ENCODE measurements around the gene RGS1. TPM values are rescaled to one million over a fixed set of nuclear protein-coding genes. Genes with fewer than 3 reads are reported as not detected.

RGS1 gene
- total RNA-seq, 1 donor from 2014 or later = not detected

GRCh38 chr1:192576190-192577144 is 894 bp downstream of the RGS1 start:
- Mint-ChIP-seq H3K36me3 (ENCODE audit: low read depth, unreplicated experiment) (no peaks in the 10 kb centered on the region), H3K9me3 (ENCODE audit: unreplicated experiment) (no peaks in the 10 kb centered on the region), H3K27ac (ENCODE audit: unreplicated experiment) (no peak overlapping the region), H3K4me1 (ENCODE audit: unreplicated experiment) (no peaks in the 10 kb centered on the region), H3K4me3 (ENCODE audit: unreplicated experiment) (no peak overlapping the region), H3K27me3 (ENCODE audit: unreplicated experiment) (no peaks in the 10 kb centered on the region)
- no peak for DNase-seq (ENCODE audit: low spot score)
- no peak for TF ChIP-seq CTCF (IDR thresholded peaks at IDR 0.05; ENCODE audit: unreplicated experiment)

- no peaks in the 10 kb centered on the region for H3K9me3 Mint-ChIP-seq (ENCODE audit: unreplicated experiment)
- no peak overlapping the region for H3K27ac Mint-ChIP-seq (ENCODE audit: unreplicated experiment)
- no peaks in the 10 kb centered on the region for H3K27me3 Mint-ChIP-seq (ENCODE audit: unreplicated experiment)
These were observed 1.9 kb downstream of the RGS1 start for GRCh38 chr1:192577145-192578140.

GRCh38 chr1:192578144-192578909 is 2.8 kb downstream of the RGS1 start:
- no peaks in the 10 kb centered on the region for H3K27me3 Mint-ChIP-seq (ENCODE audit: unreplicated experiment)
- no peak for DNase-seq (ENCODE audit: low spot score)
- no peaks in the 10 kb centered on the region for H3K4me1 Mint-ChIP-seq (ENCODE audit: unreplicated experiment)
- no peak overlapping the region for H3K4me3 Mint-ChIP-seq (ENCODE audit: unreplicated experiment)
- TF ChIP-seq CTCF (IDR thresholded peaks at IDR 0.05; ENCODE audit: unreplicated experiment) = no peak
- H3K36me3 Mint-ChIP-seq (ENCODE audit: low read depth, unreplicated experiment) = no peaks in the 10 kb centered on the region
- H3K9me3 Mint-ChIP-seq (ENCODE audit: unreplicated experiment) = no peaks in the 10 kb centered on the region
- H3K27ac Mint-ChIP-seq (ENCODE audit: unreplicated experiment) = no peak overlapping the region

More at GRCh38 chr1:192577145-192578140, 1.9 kb downstream of the RGS1 start:
- TF ChIP-seq CTCF (IDR thresholded peaks at IDR 0.05; ENCODE audit: unreplicated experiment) = no peak
- DNase-seq (ENCODE audit: low spot score) = no peak
- Mint-ChIP-seq H3K4me1 (ENCODE audit: unreplicated experiment) (no peaks in the 10 kb centered on the region), H3K36me3 (ENCODE audit: low read depth, unreplicated experiment) (no peaks in the 10 kb centered on the region), H3K4me3 (ENCODE audit: unreplicated experiment) (no peak overlapping the region)

DNA sequence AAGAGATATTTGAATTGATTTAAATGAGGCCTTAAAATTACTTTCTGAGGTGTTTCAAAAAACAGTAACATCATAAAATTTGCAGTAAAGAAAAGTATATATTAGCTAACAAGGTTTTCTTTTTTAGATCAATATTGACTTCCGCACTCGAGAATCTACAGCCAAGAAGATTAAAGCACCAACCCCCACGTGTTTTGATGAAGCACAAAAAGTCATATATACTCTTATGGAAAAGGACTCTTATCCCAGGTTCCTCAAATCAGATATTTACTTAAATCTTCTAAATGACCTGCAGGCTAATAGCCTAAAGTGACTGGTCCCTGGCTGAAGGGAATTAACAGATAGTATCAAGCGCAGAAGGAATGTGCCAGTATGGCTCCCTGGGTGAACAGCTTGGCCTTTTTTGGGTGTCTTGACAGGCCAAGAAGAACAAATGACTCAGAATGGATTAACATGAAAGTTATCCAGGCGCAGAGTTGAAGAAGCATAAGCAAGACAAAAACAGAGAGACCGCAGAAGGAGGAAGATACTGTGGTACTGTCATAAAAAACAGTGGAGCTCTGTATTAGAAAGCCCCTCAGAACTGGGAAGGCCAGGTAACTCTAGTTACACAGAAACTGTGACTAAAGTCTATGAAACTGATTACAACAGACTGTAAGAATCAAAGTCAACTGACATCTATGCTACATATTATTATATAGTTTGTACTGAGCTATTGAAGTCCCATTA is 3.6 kb downstream of the RGS1 start:
- TF ChIP-seq CTCF (IDR thresholded peaks at IDR 0.05; ENCODE audit: unreplicated experiment) = no peak
- no peaks in the 10 kb centered on the region for H3K9me3 Mint-ChIP-seq (ENCODE audit: unreplicated experiment)
- no peak overlapping the region for H3K4me3 Mint-ChIP-seq (ENCODE audit: unreplicated experiment)
- no peaks in the 10 kb centered on the region for H3K4me1 Mint-ChIP-seq (ENCODE audit: unreplicated experiment)
- no peak for DNase-seq (ENCODE audit: low spot score)
- H3K36me3 Mint-ChIP-seq (ENCODE audit: low read depth, unreplicated experiment) = no peaks in the 10 kb centered on the region
- H3K27ac Mint-ChIP-seq (ENCODE audit: unreplicated experiment) = no peak overlapping the region
- H3K27me3 Mint-ChIP-seq (ENCODE audit: unreplicated experiment) = no peaks in the 10 kb centered on the region

All from endothelial cell (in vitro differentiated cells).